Urinary bladder (tissue), 4 donors: ENCODE results near the gene NOS1AP. TPM values are rescaled to one million over a fixed set of nuclear protein-coding genes. Genes with fewer than 3 reads are reported as not detected.

Experiments
- DNase-seq: peaks from one replicate; pipeline ENCODE4 v3.0.0-alpha.2; 2015; ENCODE audit errors: extremely low spot score
- H3K27ac ChIP-seq: one replicate; pipeline ENCODE4 v1.5.1; 2013; ENCODE audit warnings: low read depth, mild to moderate bottlenecking, moderate library complexity
- H3K36me3 ChIP-seq: one replicate; pipeline ENCODE4 v1.6.1; 2013; ENCODE audit warnings: mild to moderate bottlenecking, moderate library complexity; ENCODE audit not compliant: insufficient read depth
- H3K4me1 ChIP-seq: one replicate; pipeline ENCODE4 v1.6.1; 2013; ENCODE audit warnings: mild to moderate bottlenecking, moderate library complexity; ENCODE audit not compliant: insufficient read depth
- H3K4me3 ChIP-seq: one replicate; pipeline ENCODE4 v1.5.1; 2013; ENCODE audit warnings: low read depth, low read length
- WGBS: extraction: QIAGEN DNeasy Blood & Tissue Kit; methylation state at CpG from one replicate; pipeline ENCODE4 v1.1.7; 2013; 5-methylcytosine and 5-hydroxymethylcytosine counted together
- polyA plus RNA-seq: library from polyadenylated mRNA; stranded (reverse); fragments of 200-250 nt; gene quantifications from one replicate; pipeline ENCODE4 v1.2.3, GENCODE V29; 2013
- total RNA-seq: library from RNA; depleted of rRNA; stranded (reverse); fragments of >200 nt; gene quantifications from one replicate; pipeline ENCODE4 v1.2.3, GENCODE V29; 2014
- donor health status: healthy with polysubstance abuse.
- donor health status: healthy.

The NOS1AP gene
- total and polyA plus RNA-seq, 2 donors, result 0.92 to 2.0 TPM

DNA sequence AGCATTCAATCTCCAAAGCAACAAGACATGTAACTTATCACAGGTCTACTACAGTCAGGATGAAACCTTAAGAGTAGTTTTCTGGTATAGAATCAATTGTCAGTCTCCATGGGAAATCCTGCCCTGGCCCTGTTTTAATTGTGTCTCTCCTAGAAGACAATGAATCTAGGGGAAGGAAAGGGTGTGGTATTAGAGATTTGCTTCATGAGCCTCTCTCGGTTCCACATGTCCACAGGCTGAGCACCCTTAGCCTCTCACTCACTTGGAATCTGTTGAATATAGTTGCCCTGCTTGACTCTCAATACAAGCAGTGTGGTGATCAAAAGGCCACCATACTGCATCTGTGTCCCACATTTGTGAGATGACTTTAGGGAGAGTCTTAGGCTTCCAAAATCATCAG is 289.4 kb downstream of the NOS1AP start:
- no peak for DNase-seq
- 69% methylated on average over 1 of the region's 1 CpG for WGBS
- Histone ChIP-seq H3K4me3 (no peak overlapping the region), H3K4me1 (no peaks in the 10 kb centered on the region), H3K27ac (no peak overlapping the region), H3K36me3 (peaks cover 3% of the 10 kb centered on the region)

DNA sequence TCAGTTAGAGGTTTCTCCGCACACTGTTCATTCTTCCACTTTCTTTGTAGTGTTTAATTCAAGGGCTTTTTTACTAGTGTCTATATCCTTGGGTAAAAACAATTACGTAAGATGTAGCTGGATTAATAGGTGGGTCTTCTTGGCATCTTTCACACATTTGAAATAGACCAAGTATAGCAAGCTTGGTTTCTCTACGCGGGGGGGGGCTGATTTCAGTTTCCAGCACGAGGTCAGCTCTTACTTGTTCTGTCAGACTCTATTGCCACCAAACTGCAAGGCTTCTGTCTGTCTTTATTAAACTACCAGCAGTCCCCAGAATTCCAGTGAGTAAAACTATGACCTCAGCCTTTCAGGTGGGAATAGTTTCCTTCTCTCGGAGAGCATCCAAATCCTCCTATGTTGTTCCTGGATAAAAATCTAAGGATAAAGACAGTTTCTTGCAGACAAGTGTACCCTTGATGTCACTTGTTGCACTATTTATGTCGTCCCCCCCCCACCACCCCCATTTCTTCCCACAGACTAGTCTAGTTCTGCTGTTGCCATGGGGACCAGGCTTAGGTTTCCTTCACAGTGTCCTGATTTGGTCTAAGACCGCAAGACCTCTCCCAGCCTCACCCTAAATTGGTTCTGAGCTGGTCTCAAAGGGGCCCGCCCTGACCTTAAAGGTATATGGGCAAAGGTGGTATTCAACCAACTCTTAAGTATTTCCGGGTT is 290.2 kb downstream of the NOS1AP start:
- Histone ChIP-seq H3K4me3 (no peak overlapping the region), H3K36me3 (peaks cover 3% of the 10 kb centered on the region), H3K27ac (no peak overlapping the region), H3K4me1 (no peaks in the 10 kb centered on the region)
- no peak for DNase-seq
- 95% methylated on average over 10 of the region's 10 CpGs for WGBS

DNA sequence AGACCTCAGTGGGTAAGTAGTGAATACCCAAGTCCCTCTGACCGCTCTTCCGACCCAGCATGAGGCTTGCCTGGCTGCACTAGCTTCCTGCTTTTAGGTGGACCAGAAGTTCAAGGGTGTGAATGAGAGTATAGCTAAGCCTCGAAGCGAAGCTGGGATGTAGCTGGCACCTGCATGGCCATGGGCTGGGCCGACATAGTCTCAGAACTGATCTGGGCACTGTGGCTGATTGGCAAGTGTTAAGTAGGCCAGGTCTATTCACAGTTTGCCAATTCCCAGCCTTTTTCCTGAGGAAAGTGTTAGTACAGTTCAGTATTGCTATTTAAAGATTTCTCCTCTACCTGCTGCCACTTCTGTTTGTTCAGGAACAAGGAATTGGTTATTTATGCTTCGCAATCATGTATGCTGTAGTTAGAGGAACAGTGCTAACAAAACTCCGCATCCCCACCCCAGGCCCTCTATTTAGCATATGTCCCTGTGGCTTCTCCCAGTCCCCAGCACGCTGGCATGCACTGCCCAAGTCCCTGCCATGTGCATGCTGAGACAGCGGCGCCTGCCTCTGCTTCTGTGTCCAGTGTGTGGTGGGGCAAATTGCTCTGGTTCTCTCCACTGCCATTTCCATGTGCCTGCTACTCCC is 290.9 kb downstream of the NOS1AP start:
- no peak overlapping the region for H3K4me3 ChIP-seq
- peaks cover 3% of the 10 kb centered on the region for H3K36me3 ChIP-seq
- DNase-seq, result no peak
- H3K4me1 ChIP-seq, result no peaks in the 10 kb centered on the region
- 95% methylated on average over 10 of the region's 10 CpGs for WGBS
- H3K27ac ChIP-seq, result no peak overlapping the region

DNA sequence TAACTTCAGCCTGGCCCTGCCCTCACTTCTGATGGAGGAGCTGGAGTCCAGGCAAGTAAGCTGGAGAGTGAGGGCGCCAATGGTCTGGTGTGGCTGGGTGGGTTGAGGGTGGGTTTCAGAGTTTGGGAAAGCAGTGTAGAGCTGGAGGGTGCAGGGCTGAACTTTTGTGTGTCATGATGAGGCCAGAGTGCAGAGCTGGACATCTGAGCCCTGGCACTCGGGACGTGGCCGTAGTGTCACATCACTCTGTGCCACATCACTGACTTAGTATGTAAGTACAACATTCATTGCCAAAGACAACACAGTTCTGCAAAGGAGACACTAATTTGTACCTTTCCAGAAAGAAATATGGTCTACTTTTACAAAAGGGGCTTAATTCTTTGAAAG is 291.4 kb downstream of the NOS1AP start:
- Histone ChIP-seq H3K27ac (no peak overlapping the region), H3K36me3 (peaks cover 3% of the 10 kb centered on the region), H3K4me3 (no peak overlapping the region), H3K4me1 (no peaks in the 10 kb centered on the region)
- DNase-seq, result no peak
- WGBS, result 97% methylated on average over 4 of the region's 4 CpGs

DNA sequence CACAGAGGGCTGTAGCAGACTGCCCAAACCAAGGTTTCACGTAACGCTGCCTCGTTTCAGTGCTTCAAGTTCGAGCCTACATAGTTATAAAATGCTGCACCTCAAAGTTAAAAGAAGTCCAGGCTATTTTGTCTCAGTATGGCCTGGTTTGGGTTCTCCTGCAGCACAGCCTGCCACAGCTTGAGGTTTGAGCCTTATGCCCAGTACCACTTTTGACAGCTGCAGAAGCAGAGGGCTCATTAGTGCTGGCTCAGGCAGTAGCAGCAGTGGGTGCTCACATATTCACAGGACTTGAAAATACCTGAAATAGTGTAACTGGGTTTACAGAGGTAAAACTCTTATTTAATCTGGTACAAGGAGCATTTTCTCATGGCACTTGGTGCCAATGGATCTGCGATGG is 291.9 kb downstream of the NOS1AP start:
- Histone ChIP-seq H3K4me3 (no peak overlapping the region), H3K4me1 (no peaks in the 10 kb centered on the region), H3K36me3 (peaks cover 3% of the 10 kb centered on the region), H3K27ac (no peak overlapping the region)
- 91% methylated on average over 5 of the region's 5 CpGs for WGBS
- no peak for DNase-seq

DNA sequence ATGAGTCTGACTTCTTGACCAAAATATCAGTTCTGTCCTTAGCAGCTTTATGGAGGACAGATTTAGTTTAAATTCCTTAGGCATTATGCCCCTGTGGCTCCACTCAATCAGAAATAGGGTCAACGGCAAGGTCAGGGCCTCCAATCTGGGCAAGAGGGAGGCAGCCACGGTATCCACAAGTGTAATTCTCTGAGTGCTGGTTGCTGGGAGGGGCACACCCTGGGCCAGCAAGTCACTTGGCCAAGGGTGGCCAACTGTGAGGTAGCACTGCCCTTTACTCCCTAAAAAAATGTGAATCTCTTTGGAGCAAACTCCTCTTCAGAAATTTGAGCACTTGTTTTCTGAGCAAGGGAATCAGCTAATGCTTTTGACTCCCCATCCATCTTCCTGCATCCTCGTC is 294.3 kb downstream of the NOS1AP start:
- no peak for DNase-seq
- no peaks in the 10 kb centered on the region for H3K36me3 ChIP-seq
- H3K27ac ChIP-seq, result no peak overlapping the region
- no peak overlapping the region for H3K4me3 ChIP-seq
- WGBS, result 90% methylated on average over 3 of the region's 3 CpGs
- H3K4me1 ChIP-seq, result no peaks in the 10 kb centered on the region

DNA sequence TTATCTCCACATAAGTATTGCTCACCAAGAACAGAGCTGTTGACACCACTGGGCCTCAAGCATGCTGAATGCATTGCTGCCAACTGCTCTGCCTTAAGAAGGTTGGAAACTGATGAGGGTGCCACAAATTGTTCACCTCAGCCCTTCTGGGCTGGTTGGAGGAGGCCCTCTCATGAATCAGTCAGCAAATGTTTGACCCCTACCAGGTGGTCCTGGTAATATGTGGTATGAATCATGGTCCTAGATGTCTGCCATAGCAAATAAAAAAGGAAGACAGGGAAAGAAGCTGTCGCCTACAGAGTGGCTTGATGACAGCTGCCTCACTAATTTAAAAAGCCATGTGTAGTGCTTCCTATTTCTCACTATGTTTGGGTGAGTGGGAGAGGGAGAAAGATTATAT is 295.0 kb downstream of the NOS1AP start:
- H3K4me1 ChIP-seq, result no peaks in the 10 kb centered on the region
- WGBS, result 95% methylated on average over 1 of the region's 1 CpG
- H3K36me3 ChIP-seq, result no peaks in the 10 kb centered on the region
- H3K4me3 ChIP-seq, result no peak overlapping the region
- no peak overlapping the region for H3K27ac ChIP-seq
- no peak for DNase-seq

DNA sequence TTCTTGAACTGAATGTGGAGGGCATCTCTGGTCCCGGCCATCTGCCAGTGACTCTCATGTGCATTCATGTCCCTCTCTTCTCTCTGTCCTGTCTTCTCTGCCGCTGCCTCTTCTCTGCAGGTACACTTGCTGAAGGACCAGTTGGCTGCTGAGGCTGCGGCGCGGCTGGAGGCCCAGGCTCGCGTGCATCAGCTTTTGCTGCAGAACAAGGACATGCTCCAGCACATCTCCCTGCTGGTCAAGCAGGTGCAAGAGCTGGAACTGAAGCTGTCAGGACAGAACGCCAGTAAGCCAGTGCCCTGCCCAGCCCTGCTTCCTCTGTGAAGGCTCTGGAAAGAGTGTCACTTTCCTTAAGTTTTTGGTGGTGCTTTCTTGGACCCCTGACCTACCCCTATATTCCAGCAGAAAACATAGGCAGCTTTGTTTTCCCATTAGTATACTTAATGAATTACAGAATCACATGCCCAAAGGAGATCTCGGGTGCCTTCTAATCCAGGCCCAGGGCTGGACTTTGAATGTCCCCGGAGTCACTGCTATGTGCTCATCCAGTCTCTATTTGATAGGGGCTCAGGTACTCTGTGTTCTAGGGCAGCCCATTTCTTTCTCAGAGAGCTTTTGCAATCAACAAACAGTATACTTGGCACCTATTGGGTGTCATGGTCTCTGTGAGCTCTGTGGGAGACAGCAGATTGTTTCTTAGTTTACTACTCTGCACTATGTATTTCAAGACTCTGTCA is 296.0 kb downstream of the NOS1AP start:
- H3K4me3 ChIP-seq, result no peak overlapping the region
- no peak overlapping the region for H3K27ac ChIP-seq
- no peaks in the 10 kb centered on the region for H3K4me1 ChIP-seq
- H3K36me3 ChIP-seq, result no peaks in the 10 kb centered on the region
- no peak for DNase-seq
- WGBS, result 90% methylated on average over 10 of the region's 10 CpGs

DNA sequence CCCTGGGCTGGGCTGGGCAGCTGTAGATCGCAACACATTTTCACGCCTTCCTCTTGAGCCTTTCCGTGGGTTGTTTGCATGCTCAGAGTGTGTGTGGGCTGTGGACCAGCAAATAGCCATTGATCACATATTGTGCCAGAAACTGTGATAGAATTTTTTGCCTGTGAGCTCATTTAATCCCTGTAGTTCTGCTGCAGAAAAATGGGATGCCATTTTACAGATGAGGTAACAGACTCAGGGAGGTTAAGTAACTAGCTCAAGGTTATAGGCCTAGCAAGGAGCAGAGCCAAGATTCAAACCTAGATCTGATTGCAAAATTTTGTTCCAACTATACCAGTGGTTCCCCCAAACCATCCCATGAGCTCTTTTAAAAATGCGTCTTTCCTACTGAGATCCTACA is 296.7 kb downstream of the NOS1AP start:
- no peak for DNase-seq
- Histone ChIP-seq H3K4me3 (no peak overlapping the region), H3K36me3 (no peaks in the 10 kb centered on the region), H3K4me1 (no peaks in the 10 kb centered on the region), H3K27ac (no peak overlapping the region)
- 71% methylated on average over 4 of the region's 4 CpGs for WGBS

DNA sequence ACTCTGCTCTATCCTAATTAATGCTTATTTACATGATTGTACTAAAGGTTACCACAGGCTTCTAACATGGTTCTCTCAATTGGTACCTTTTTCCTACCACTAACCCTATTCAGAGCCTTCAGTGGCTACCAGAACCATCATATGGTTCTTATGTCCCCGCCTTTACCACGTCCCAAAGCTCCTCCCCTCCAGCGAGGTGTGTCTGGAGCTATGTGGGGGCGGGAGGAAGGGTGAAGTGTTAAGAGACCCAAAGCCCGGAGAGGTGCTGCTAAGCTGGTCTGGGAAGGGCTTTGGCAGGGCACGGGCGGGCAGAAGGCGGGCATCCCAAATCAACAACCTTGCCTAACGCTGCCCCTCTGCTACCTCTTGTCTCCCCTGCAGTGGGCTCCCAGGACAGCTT is 297.2 kb downstream of the NOS1AP start:
- H3K27ac ChIP-seq, result no peak overlapping the region
- H3K4me1 ChIP-seq, result no peaks in the 10 kb centered on the region
- WGBS, result 87% methylated on average over 9 of the region's 9 CpGs
- peak overlapping the region; percentile 17 for H3K4me3 ChIP-seq
- no peak for DNase-seq
- H3K36me3 ChIP-seq, result no peaks in the 10 kb centered on the region

DNA sequence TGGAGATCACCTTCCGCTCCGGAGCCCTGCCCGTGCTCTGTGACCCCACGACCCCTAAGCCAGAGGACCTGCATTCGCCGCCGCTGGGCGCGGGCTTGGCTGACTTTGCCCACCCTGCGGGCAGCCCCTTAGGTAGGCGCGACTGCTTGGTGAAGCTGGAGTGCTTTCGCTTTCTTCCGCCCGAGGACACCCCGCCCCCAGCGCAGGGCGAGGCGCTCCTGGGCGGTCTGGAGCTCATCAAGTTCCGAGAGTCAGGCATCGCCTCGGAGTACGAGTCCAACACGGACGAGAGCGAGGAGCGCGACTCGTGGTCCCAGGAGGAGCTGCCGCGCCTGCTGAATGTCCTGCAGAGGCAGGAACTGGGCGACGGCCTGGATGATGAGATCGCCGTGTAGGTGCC is 297.6 kb downstream of the NOS1AP start:
- H3K27ac ChIP-seq, result no peak overlapping the region
- DNase-seq, result no peak
- H3K36me3 ChIP-seq, result no peaks in the 10 kb centered on the region
- H3K4me3 ChIP-seq, result peak overlapping the region; percentile 17
- H3K4me1 ChIP-seq, result no peaks in the 10 kb centered on the region
- 82% methylated on average over 36 of the region's 36 CpGs for WGBS

DNA sequence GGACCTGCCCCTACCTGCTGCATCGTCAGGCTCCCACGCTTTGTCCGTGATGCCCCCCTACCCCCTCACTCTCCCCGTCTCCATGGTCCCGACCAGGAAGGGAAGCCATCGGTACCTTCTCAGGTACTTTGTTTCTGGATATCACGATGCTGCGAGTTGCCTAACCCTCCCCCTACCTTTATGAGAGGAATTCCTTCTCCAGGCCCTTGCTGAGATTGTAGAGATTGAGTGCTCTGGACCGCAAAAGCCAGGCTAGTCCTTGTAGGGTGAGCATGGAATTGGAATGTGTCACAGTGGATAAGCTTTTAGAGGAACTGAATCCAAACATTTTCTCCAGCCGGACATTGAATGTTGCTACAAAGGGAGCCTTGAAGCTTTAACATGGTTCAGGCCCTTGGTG is 298.3 kb downstream of the NOS1AP start:
- Histone ChIP-seq H3K4me3 (no peak overlapping the region), H3K4me1 (no peaks in the 10 kb centered on the region), H3K27ac (no peak overlapping the region), H3K36me3 (no peaks in the 10 kb centered on the region)
- no peak for DNase-seq
- 81% methylated on average over 10 of the region's 10 CpGs for WGBS

DNA sequence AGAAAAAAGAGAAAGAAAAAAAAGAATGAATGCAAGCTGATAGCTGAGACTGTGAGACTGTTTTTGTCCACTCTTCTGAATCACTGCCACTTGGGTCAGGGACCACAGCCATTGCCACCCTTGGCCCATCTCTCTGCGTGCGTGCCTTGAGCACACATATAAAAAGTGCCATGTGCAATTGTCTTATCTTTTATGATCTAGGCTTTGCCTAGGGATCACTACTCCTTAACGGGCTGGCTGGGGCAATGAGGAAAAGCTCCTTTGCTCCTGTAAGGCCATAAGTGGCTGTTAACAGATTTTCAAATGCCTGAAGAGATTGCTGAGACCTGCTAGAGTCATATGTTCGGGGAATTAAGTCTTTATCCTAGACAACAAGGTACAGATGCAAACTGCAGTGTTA is 299.0 kb downstream of the NOS1AP start:
- Histone ChIP-seq H3K4me3 (no peak overlapping the region), H3K27ac (no peak overlapping the region), H3K36me3 (no peaks in the 10 kb centered on the region), H3K4me1 (no peaks in the 10 kb centered on the region)
- DNase-seq, result no peak
- 59% methylated on average over 4 of the region's 4 CpGs for WGBS

DNA sequence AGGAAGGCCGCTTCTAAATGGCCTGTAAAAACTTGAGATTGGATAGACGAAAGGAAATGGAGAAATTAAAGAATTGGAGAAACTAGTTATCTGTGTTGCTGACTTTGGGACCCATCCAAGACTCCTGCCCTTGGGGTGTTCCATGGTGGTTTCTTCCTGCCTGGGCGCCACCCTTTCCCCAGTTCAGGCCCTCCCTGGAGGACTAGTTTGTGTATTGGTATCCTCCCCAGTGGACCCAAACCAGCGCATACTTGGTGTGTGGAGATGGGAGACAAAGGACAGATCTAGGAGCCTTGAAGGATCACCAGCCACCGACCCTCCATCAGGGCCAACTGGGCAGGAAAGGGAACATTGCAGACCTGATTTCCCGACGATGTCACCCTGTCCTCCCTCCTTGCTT is 300.1 kb downstream of the NOS1AP start:
- Histone ChIP-seq H3K36me3 (no peaks in the 10 kb centered on the region), H3K4me1 (no peaks in the 10 kb centered on the region), H3K4me3 (no peak overlapping the region), H3K27ac (no peak overlapping the region)
- DNase-seq, result no peak
- WGBS, result 92% methylated on average over 7 of the region's 7 CpGs
